Natural killer cell treated with Interleukin-12 subunit alpha and Interleukin-12 subunit beta and Interleukin-15 and Interleukin-18, amount 100 ng/mL, for 72 hours (primary cell): ENCODE data around the gene CEP152. TPM values are rescaled to one million over a fixed set of nuclear protein-coding genes. Genes with fewer than 3 reads are reported as not detected.

Experiments
- ATAC-seq, 2 donors: fragments of 150-1000 bp; cut with Tn5 transposase in 1 of 2; sonication (Bioruptor Pico), chemical (Tn5 transposase) in 1 of 2; 2 replicates each; pipeline ENCODE4 v1.10.0; 2021
- DNase-seq: peaks from one replicate; pipeline ENCODE4 v3.0.0; 2022; ENCODE audit warnings: low spot score
- H3K27ac Mint-ChIP-seq, 2 donors: 1 replicate in 1 of 2; 2 replicates in 1 of 2; pipeline ENCODE4 v1.8.0; 2022; ENCODE audit warnings: mixed read lengths in 2 of 2, mild to moderate bottlenecking in 1 of 2, moderate library complexity in 1 of 2
- H3K27me3 Mint-ChIP-seq, 2 donors: 1 replicate in 1 of 2; 2 replicates in 1 of 2; pipeline ENCODE4 v1.8.0; 2022; ENCODE audit warnings: mixed read lengths in 2 of 2
- H3K36me3 Mint-ChIP-seq: one replicate; pipeline ENCODE4 v1.8.0; 2022; ENCODE audit warnings: mixed read lengths
- H3K4me1 Mint-ChIP-seq, 2 donors: 1 replicate in 1 of 2; 2 replicates in 1 of 2; pipeline ENCODE4 v1.8.0; 2022; ENCODE audit warnings: low read depth in 2 of 2, mixed read lengths in 2 of 2, mild to moderate bottlenecking in 1 of 2
- H3K4me3 Mint-ChIP-seq: one replicate; pipeline ENCODE4 v1.8.0; 2022; ENCODE audit warnings: mixed read lengths
- H3K9me3 Mint-ChIP-seq: 2 replicates; pipeline ENCODE4 v1.8.0; 2022; ENCODE audit warnings: mixed read lengths
- total RNA-seq, 2 donors: library from RNA; stranded (reverse); gene quantifications; one replicate each; pipeline ENCODE4 v1.2.3, GENCODE V29; 2022

Gene CEP152
- total RNA-seq, 2 donors from 2014 or later: 16.8 to 42.7 TPM

DNA sequence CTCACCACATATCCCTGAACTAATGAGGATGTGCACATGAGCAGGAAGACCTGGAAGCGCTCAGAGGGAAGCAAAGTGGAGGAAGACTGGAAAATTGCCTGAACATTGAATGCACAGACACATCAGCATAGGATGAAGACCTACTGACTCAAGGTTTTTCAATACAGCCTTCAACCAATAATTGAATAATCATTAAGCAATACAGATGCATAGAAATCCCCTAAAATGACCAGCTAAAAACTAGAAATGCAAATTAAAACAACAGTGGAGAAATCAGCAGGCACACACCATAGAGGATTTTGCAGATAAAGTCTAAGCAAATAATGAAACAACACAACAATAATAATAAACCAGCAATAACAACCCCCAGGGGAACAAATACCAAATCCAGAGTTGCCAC is 80.4 kb downstream of the CEP152 start:
- H3K36me3 Mint-ChIP-seq: peaks cover 29% of the 10 kb centered on the region

GRCh38 chr15:48723969-48724368 is 86.9 kb downstream of the CEP152 start:
- peaks cover 5% of the 10 kb centered on the region for H3K36me3 Mint-ChIP-seq
- no peaks in the 10 kb centered on the region for H3K9me3 Mint-ChIP-seq
- ATAC-seq: no peak
- H3K4me3 Mint-ChIP-seq: no peak overlapping the region
- no peak overlapping the region for H3K27ac Mint-ChIP-seq
- H3K27me3 Mint-ChIP-seq: no peaks in the 10 kb centered on the region
- no peak for DNase-seq
- peaks cover 3 to 5% of the 10 kb centered on the region in 2 donors for H3K4me1 Mint-ChIP-seq

More for the DNA sequence above, 80.4 kb downstream of the CEP152 start:
- Mint-ChIP-seq H3K4me1 (no peaks in the 10 kb centered on the region), H3K4me3 (no peak overlapping the region), H3K27ac (no peak overlapping the region), H3K27me3 (no peaks in the 10 kb centered on the region), H3K9me3 (peaks cover 3% of the 10 kb centered on the region)
- ATAC-seq (no peak), DNase-seq (no peak)

DNA sequence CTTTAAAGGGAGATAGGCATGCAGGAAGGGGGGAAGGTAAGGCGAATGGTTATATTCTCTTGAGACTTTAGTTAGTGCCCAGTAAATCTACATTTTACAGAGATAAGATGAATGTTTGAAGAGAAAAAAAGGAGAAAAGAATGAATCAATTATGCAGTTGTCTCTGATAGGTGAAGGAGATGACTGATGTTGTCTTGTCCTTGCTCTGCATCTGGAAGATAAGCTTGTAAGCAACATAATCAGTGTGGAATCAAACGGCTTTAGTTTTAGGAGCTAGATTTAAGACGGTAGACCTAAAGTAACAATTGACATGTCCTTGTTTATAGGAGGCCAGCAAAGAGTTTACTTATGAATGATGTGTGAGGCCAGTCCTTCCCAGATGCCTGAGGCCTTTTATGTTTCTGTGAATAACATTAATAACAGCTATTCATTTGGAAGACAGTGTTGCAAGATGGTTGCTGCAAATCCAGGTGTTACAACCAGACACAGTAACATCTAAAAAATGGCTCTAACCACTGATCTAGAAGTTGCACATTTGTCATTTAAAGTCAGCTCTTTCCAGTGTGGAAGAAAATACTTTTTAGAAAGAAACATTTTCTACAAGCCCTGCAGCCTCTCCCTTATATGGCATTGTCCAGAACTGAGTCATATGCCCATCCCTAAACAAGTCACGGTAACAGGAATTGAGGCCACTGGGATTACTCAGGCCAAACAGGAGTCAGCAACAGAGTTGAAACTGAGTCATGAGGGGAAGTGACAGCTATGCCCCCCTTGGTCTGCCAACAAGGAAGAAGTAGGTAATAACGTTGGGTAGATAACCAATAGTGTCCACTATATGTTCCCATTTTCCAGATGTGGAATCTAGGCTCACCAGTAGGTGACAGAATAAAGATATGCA is 87.9 kb downstream of the CEP152 start:
- no peaks in the 10 kb centered on the region for H3K9me3 Mint-ChIP-seq
- ATAC-seq: no peak
- peaks cover 3 to 5% of the 10 kb centered on the region in 2 donors for H3K4me1 Mint-ChIP-seq
- DNase-seq: no peak
- peaks cover 5% of the 10 kb centered on the region for H3K36me3 Mint-ChIP-seq
- H3K27ac Mint-ChIP-seq: no peak overlapping the region
- H3K4me3 Mint-ChIP-seq: no peak overlapping the region
- H3K27me3 Mint-ChIP-seq: no peaks in the 10 kb centered on the region

DNA sequence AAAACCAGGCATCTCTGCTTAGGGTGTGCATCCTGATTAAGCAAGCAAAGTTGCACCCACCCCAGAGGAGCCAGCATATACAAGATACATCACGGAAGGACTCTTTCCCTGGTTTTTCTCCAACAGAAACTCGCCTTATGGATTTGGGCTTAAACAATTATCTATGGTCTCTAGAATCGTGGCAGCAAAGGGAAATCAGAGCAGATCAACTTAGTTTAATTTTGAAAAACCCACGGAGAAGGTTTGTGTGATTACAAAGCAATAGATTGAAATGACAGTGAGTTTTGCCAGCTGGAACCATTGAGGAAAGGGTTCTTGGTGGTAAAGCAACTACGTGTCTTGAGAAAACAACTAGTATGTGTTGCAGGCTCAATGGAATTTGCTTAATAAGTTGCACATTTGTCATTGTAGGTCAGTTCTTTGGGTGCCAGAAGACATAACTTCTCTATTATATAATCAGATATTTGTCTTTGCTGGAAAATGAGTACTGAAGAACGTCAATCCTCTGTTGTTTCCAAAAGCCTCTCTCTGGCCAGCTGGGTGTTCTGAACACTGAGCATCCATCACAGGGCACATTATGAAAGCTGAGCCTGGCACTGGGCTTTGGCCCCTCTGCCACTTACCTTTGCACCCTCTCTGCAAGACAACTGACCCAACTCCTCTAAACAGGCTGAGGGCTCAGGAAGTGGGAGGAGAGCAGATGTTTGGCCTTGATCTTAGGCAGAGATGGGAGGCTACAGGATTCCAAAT is 89.6 kb downstream of the CEP152 start:
- Mint-ChIP-seq H3K9me3 (no peaks in the 10 kb centered on the region), H3K4me1 (peaks cover 3 to 5% of the 10 kb centered on the region in 2 donors), H3K4me3 (no peak overlapping the region), H3K27ac (no peak overlapping the region), H3K27me3 (no peaks in the 10 kb centered on the region), H3K36me3 (peaks cover 4% of the 10 kb centered on the region)
- DNase-seq: no peak
- no peak for ATAC-seq

DNA sequence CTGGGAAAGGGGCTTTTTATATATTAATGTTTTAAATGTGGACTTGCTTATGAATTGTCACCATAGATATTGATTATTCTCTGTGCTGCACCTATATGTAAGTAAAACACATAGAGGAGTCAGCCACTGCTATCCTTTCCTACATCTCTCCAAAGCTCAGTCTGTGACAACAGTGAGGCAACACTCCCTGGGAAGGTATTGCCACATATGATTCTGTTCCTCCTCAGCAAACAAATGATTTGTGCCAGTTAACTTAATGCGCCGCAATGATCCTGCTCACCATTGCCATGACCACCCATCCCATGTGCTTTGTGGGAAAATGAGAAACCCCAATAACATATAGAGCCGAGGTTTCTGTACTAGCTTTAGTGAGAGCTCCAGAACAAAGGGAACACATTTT is 90.2 kb downstream of the CEP152 start:
- DNase-seq: no peak
- H3K27ac Mint-ChIP-seq: no peak overlapping the region
- no peak for ATAC-seq
- H3K36me3 Mint-ChIP-seq: peaks cover 10% of the 10 kb centered on the region
- H3K4me1 Mint-ChIP-seq: peaks cover 3 to 5% of the 10 kb centered on the region in 2 donors
- no peaks in the 10 kb centered on the region for H3K27me3 Mint-ChIP-seq
- no peak overlapping the region for H3K4me3 Mint-ChIP-seq
- H3K9me3 Mint-ChIP-seq: peaks cover 2% of the 10 kb centered on the region

- Mint-ChIP-seq H3K27me3 (no peaks in the 10 kb centered on the region), H3K36me3 (peaks cover 14% of the 10 kb centered on the region), H3K9me3 (peaks cover 5% of the 10 kb centered on the region), H3K4me3 (no peak overlapping the region), H3K27ac (no peak overlapping the region), H3K4me1 (peaks cover 3 to 5% of the 10 kb centered on the region in 2 donors)
- ATAC-seq (no peak), DNase-seq (no peak)
These were observed 91.2 kb downstream of the CEP152 start for GRCh38 chr15:48719668-48720067.

GRCh38 chr15:48718646-48719045 is 92.2 kb downstream of the CEP152 start:
- ATAC-seq (no peak), DNase-seq (no peak)
- H3K27me3 Mint-ChIP-seq: no peaks in the 10 kb centered on the region
- H3K4me1 Mint-ChIP-seq: peaks cover 3 to 5% of the 10 kb centered on the region in 2 donors
- peaks cover 14% of the 10 kb centered on the region for H3K36me3 Mint-ChIP-seq
- no peak overlapping the region for H3K4me3 Mint-ChIP-seq
- H3K9me3 Mint-ChIP-seq: peaks cover 5% of the 10 kb centered on the region
- H3K27ac Mint-ChIP-seq: no peak overlapping the region

- H3K36me3 Mint-ChIP-seq: peaks cover 17% of the 10 kb centered on the region
- H3K27me3 Mint-ChIP-seq: no peaks in the 10 kb centered on the region
- no peak overlapping the region for H3K27ac Mint-ChIP-seq
- peaks cover 5% of the 10 kb centered on the region for H3K9me3 Mint-ChIP-seq
- ATAC-seq: no peak
- DNase-seq: no peak
- H3K4me3 Mint-ChIP-seq: no peak overlapping the region
- peaks cover 3 to 5% of the 10 kb centered on the region in 2 donors for H3K4me1 Mint-ChIP-seq
These were observed 93.4 kb downstream of the CEP152 start for GRCh38 chr15:48717458-48717857.

DNA sequence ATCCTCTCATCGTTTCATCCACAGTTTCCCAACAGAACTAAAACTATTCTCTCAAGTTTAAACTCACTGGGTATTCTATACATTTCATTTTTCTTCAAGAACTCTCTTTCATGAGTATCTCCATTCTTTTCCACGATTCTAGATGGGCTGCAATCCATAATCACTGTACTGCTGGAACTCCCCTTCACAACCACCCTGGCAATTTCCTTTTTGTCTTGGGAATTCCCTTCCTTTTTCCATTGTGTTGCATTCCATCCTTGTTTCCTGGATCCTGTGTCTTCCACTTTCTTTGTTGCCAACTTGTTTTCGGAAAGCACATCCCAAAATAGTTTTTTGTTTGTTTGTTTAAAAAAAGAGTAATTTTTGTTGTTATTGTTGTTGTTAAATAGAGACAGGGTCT is 98.3 kb downstream of the CEP152 start:
- no peak for ATAC-seq
- peaks cover 25% of the 10 kb centered on the region for H3K36me3 Mint-ChIP-seq
- no peak overlapping the region for H3K27ac Mint-ChIP-seq
- H3K4me1 Mint-ChIP-seq: no peaks in the 10 kb centered on the region
- peaks cover 5% of the 10 kb centered on the region for H3K9me3 Mint-ChIP-seq
- no peak for DNase-seq
- H3K4me3 Mint-ChIP-seq: no peak overlapping the region
- peaks cover 0 to 17% of the 10 kb centered on the region in 2 donors for H3K27me3 Mint-ChIP-seq

- Mint-ChIP-seq H3K4me1 (no peaks in the 10 kb centered on the region), H3K9me3 (peaks cover 5% of the 10 kb centered on the region), H3K4me3 (no peak overlapping the region), H3K27ac (no peak overlapping the region), H3K36me3 (peaks cover 19% of the 10 kb centered on the region), H3K27me3 (peaks cover 3 to 22% of the 10 kb centered on the region in 2 donors)
- ATAC-seq (no peak), DNase-seq (no peak)
These were observed 99.8 kb downstream of the CEP152 start for GRCh38 chr15:48710952-48711495.

GRCh38 chr15:48708641-48709040 is 102.2 kb downstream of the CEP152 start:
- H3K4me1 Mint-ChIP-seq: no peaks in the 10 kb centered on the region
- no peak overlapping the region for H3K27ac Mint-ChIP-seq

GRCh38 chr15:48705381-48705780 is 105.5 kb downstream of the CEP152 start:
- H3K4me3 Mint-ChIP-seq: no peak overlapping the region
- peaks cover 5 to 22% of the 10 kb centered on the region in 2 donors for H3K27me3 Mint-ChIP-seq
- H3K4me1 Mint-ChIP-seq: no peaks in the 10 kb centered on the region
- no peak for DNase-seq
- no peak for ATAC-seq
- peaks cover 7% of the 10 kb centered on the region for H3K36me3 Mint-ChIP-seq
- H3K27ac Mint-ChIP-seq: no peak overlapping the region
- H3K9me3 Mint-ChIP-seq: peaks cover 5% of the 10 kb centered on the region

More at GRCh38 chr15:48708641-48709040, 102.2 kb downstream of the CEP152 start:
- H3K27me3 Mint-ChIP-seq: peaks cover 5 to 22% of the 10 kb centered on the region in 2 donors
- peaks cover 5% of the 10 kb centered on the region for H3K9me3 Mint-ChIP-seq
- DNase-seq (no peak), ATAC-seq (no peak)
- H3K36me3 Mint-ChIP-seq: peaks cover 11% of the 10 kb centered on the region
- H3K4me3 Mint-ChIP-seq: no peak overlapping the region

GRCh38 chr15:48703544-48703943 is 107.3 kb downstream of the CEP152 start:
- H3K9me3 Mint-ChIP-seq: peaks cover 5% of the 10 kb centered on the region
- H3K27me3 Mint-ChIP-seq: peaks cover 5 to 9% of the 10 kb centered on the region in 2 donors
- ATAC-seq (no peak), DNase-seq (no peak)
- no peak overlapping the region for H3K27ac Mint-ChIP-seq
- H3K4me3 Mint-ChIP-seq: no peak overlapping the region
- H3K4me1 Mint-ChIP-seq: no peaks in the 10 kb centered on the region
- H3K36me3 Mint-ChIP-seq: no peaks in the 10 kb centered on the region
